C4-2B (cell line): ENCODE data around the gene TOMM20.
"Not testable (repeated sequence)": the region's sequence is repeated elsewhere in the genome, so short reads cannot be mapped to it uniquely, and the experiment has no call there.

Experiments
- ZFX ChIP-seq: fragments of 450-650 bp; IDR thresholded peaks from 2 replicates; pipeline ENCODE4 v1.6.1; 2017
- TF ChIP-seq, protein P1 (sequence below): fragments of 450-650 bp; conservative IDR thresholded peaks from 2 replicates; pipeline ENCODE4 v1.5.1; 2017; ENCODE audit warnings: mild to moderate bottlenecking

GRCh38 chr1:235092415-235092814 lies 36.2 kb downstream of the TOMM20 start:
- TF ChIP-seq, protein P1, sequence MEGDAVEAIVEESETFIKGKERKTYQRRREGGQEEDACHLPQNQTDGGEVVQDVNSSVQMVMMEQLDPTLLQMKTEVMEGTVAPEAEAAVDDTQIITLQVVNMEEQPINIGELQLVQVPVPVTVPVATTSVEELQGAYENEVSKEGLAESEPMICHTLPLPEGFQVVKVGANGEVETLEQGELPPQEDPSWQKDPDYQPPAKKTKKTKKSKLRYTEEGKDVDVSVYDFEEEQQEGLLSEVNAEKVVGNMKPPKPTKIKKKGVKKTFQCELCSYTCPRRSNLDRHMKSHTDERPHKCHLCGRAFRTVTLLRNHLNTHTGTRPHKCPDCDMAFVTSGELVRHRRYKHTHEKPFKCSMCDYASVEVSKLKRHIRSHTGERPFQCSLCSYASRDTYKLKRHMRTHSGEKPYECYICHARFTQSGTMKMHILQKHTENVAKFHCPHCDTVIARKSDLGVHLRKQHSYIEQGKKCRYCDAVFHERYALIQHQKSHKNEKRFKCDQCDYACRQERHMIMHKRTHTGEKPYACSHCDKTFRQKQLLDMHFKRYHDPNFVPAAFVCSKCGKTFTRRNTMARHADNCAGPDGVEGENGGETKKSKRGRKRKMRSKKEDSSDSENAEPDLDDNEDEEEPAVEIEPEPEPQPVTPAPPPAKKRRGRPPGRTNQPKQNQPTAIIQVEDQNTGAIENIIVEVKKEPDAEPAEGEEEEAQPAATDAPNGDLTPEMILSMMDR = not testable (repeated sequence)
- not testable (repeated sequence) for TF ChIP-seq ZFX
